ENCODE data around the gene TTC34.

DNA sequence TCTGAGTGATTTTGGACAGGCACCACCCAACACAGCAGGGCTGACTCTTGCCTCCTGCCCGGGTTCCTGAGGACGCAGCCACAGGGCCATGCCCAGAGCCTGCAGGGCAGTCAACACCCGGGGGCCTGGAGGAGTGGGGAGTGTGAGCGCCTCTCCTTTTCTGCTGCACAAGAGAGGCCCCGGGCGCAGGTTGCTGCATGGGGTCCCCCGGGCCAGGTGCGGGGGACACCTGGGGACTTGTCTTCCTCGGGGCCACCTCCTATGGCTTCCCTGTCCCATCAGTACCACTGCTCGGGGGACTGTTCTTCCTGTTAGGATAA, 6.9 kb upstream of the TTC34 start:
- TF ChIP-seq MAFF (IDR thresholded peaks at IDR 0.05; ENCODE audit: low read length) (no peak), ELF4 (CRISPR knock-in tag; IDR thresholded peaks at IDR 0.05) (no peak), KDM4B (IDR thresholded peaks at IDR 0.05; ENCODE audit: borderline replicate concordance in 2 of 2, low read depth in 1 of 2) (no peak), EZH2 (IDR thresholded peaks at IDR 0.05; ENCODE audit: borderline replicate concordance, low read depth, low read length) (no peak), TCF7 (IDR thresholded peaks at IDR 0.05; ENCODE audit: borderline replicate concordance) (no peak), SREBF2 (CRISPR knock-in tag; IDR thresholded peaks at IDR 0.05) (no peak)
